H9 (cell line): ENCODE data around the gene CNDP2. TPM values are rescaled to one million over a fixed set of nuclear protein-coding genes. Genes with fewer than 3 reads are reported as not detected.

Experiments
- DNase-seq: peaks from one replicate; pipeline ENCODE4 v3.0.0-alpha.2; 2017
- H2AFZ ChIP-seq: one replicate; pipeline ENCODE4 v1.6.1; 2013; ENCODE audit warnings: mild to moderate bottlenecking, low read length, control low read depth, moderate library complexity
- H2AK5ac ChIP-seq: 2 replicates; pipeline ENCODE4 v1.6.1; 2013; ENCODE audit warnings: low read length, control low read depth, mixed read lengths; ENCODE audit not compliant: insufficient read length
- H2BK120ac ChIP-seq: one replicate; pipeline ENCODE4 v1.6.1; 2013; ENCODE audit warnings: low read depth, mild to moderate bottlenecking, low read length, control low read depth, inconsistent platforms; ENCODE audit not compliant: poor library complexity, severe bottlenecking
- H2BK12ac ChIP-seq: 2 replicates; pipeline ENCODE4 v1.6.1; 2013; ENCODE audit warnings: low read length, control low read depth, mixed read lengths, low read depth; ENCODE audit not compliant: insufficient read length
- H2BK15ac ChIP-seq: 2 replicates; pipeline ENCODE4 v1.6.1; 2013; ENCODE audit warnings: low read depth, low read length, control low read depth
- H2BK20ac ChIP-seq: one replicate; pipeline ENCODE4 v1.6.1; 2013; ENCODE audit warnings: low read depth, mild to moderate bottlenecking, low read length, control low read depth, inconsistent platforms; ENCODE audit not compliant: poor library complexity, severe bottlenecking
- H2BK5ac ChIP-seq: 2 replicates; pipeline ENCODE4 v1.6.1; 2013; ENCODE audit warnings: low read length, control low read depth, mixed read lengths; ENCODE audit not compliant: insufficient read length
- H3K14ac ChIP-seq: 2 replicates; pipeline ENCODE4 v1.6.1; 2013; ENCODE audit warnings: low read length, control low read depth; ENCODE audit not compliant: insufficient read depth
- H3K18ac ChIP-seq: 2 replicates; pipeline ENCODE4 v1.6.1; 2013; ENCODE audit warnings: low read depth, mild to moderate bottlenecking, mixed read lengths, low read length, control low read depth; ENCODE audit not compliant: insufficient read length
- H3K23ac ChIP-seq: 2 replicates; pipeline ENCODE4 v1.6.1; 2013; ENCODE audit warnings: low read length, control low read depth, mixed read lengths, low read depth; ENCODE audit not compliant: insufficient read length
- H3K23me2 ChIP-seq: 2 replicates; pipeline ENCODE4 v1.6.1; 2013; ENCODE audit warnings: low read depth, mild to moderate bottlenecking, mixed read lengths, low read length, control low read depth; ENCODE audit not compliant: insufficient read length, poor library complexity, severe bottlenecking
- H3K27ac ChIP-seq: 2 replicates; pipeline ENCODE4 v1.5.1; 2013; ENCODE audit warnings: low read length, control low read depth, mixed read lengths, low read depth; ENCODE audit not compliant: insufficient read length
- H3K27me3 ChIP-seq: 2 replicates; pipeline ENCODE4 v1.6.1; 2013; ENCODE audit warnings: low read length, control low read depth, inconsistent platforms; ENCODE audit not compliant: insufficient read depth
- H3K4ac ChIP-seq: 2 replicates; pipeline ENCODE4 v1.6.1; 2013; ENCODE audit warnings: low read depth, mild to moderate bottlenecking, control low read depth, inconsistent platforms, low read length, moderate library complexity
- H3K4me1 ChIP-seq: 2 replicates; pipeline ENCODE4 v1.6.1; 2013; ENCODE audit warnings: low read length, control low read depth, inconsistent platforms; ENCODE audit not compliant: insufficient read depth
- H3K4me2 ChIP-seq: 2 replicates; pipeline ENCODE4 v1.6.1; 2013; ENCODE audit warnings: low read length, control low read depth, mixed read lengths; ENCODE audit not compliant: insufficient read length, insufficient read depth
- H3K56ac ChIP-seq: 2 replicates; pipeline ENCODE4 v1.6.1; 2013; ENCODE audit warnings: low read depth, mild to moderate bottlenecking, mixed read lengths, low read length, control low read depth; ENCODE audit not compliant: insufficient read length
- H3K79me1 ChIP-seq: 2 replicates; pipeline ENCODE4 v1.6.1; 2013; ENCODE audit warnings: low read depth, mild to moderate bottlenecking, moderate library complexity, low read length, control low read depth, inconsistent platforms; ENCODE audit not compliant: insufficient read depth, poor library complexity, severe bottlenecking
- H3K79me2 ChIP-seq: 2 replicates; pipeline ENCODE4 v1.6.1; 2013; ENCODE audit warnings: low read length, control low read depth, inconsistent platforms; ENCODE audit not compliant: insufficient read depth
- H3K9ac ChIP-seq: 2 replicates; pipeline ENCODE4 v1.6.1; 2013; ENCODE audit warnings: low read length, control low read depth, mixed read lengths; ENCODE audit not compliant: insufficient read length; ENCODE audit errors: extremely low read depth
- H3K9me3 ChIP-seq: one replicate; pipeline ENCODE4 v1.6.1; 2013; ENCODE audit warnings: low read depth, low read length, inconsistent platforms; ENCODE audit not compliant: control insufficient read depth
- H3T11ph ChIP-seq: one replicate; pipeline ENCODE4 v1.6.1; 2013; ENCODE audit warnings: mild to moderate bottlenecking, low read length, control low read depth, inconsistent platforms
- H4K20me1 ChIP-seq: one replicate; pipeline ENCODE4 v1.6.1; 2013; ENCODE audit not compliant: control insufficient read depth, insufficient read length, insufficient read depth
- H4K5ac ChIP-seq: 2 replicates; pipeline ENCODE4 v1.6.1; 2013; ENCODE audit warnings: low read depth, mild to moderate bottlenecking, mixed read lengths, low read length, control low read depth; ENCODE audit not compliant: insufficient read length
- H4K8ac ChIP-seq: replicated peaks from 2 replicates; pipeline ENCODE4 v1.6.1; 2013; ENCODE audit warnings: low read length, control low read depth, mixed read lengths, low read depth; ENCODE audit not compliant: insufficient read length
- H4K91ac ChIP-seq: 2 replicates; pipeline ENCODE4 v1.6.1; 2013; ENCODE audit warnings: low read depth, mild to moderate bottlenecking, moderate library complexity, mixed read lengths, low read length, control low read depth; ENCODE audit not compliant: insufficient read length
- H3K27ac Mint-ChIP-seq, 3 experiments: 2 replicates in 2 of 3; 3 replicates in 1 of 3; pipeline ENCODE4 v1.8.0; 2020 to 2021; ENCODE audit warnings: mixed read lengths in 3 of 3, mild to moderate bottlenecking in 1 of 3, moderate library complexity in 1 of 3
- H3K27me3 Mint-ChIP-seq: 2 replicates; pipeline ENCODE4 v1.8.0; 2021; ENCODE audit warnings: low read depth, mild to moderate bottlenecking, moderate library complexity, mixed read lengths
- H3K36me3 Mint-ChIP-seq, 3 experiments: 2 replicates in 2 of 3; 3 replicates in 1 of 3; pipeline ENCODE4 v1.8.0; 2020 to 2021; ENCODE audit warnings: low read depth in 3 of 3, mixed read lengths in 3 of 3; ENCODE audit not compliant: insufficient read depth in 1 of 3
- H3K4me1 Mint-ChIP-seq, 2 experiments: 2 replicates each; pipeline ENCODE4 v1.8.0; 2020; ENCODE audit warnings: mixed read lengths in 2 of 2
- H3K4me3 Mint-ChIP-seq, 2 experiments: 2 replicates in 1 of 2; 3 replicates in 1 of 2; pipeline ENCODE4 v1.8.0; 2020 to 2021; ENCODE audit warnings: mild to moderate bottlenecking in 2 of 2, mixed read lengths in 2 of 2, moderate library complexity in 1 of 2
- H3K9me3 Mint-ChIP-seq, 2 experiments: 2 replicates in 1 of 2; 3 replicates in 1 of 2; pipeline ENCODE4 v1.8.0; 2020; ENCODE audit warnings: mild to moderate bottlenecking in 2 of 2, mixed read lengths in 2 of 2, moderate library complexity in 1 of 2
- WGBS: extraction: QIAGEN DNeasy Blood & Tissue Kit; methylation state at CpG from one replicate; pipeline ENCODE4 v1.1.7; 2013; ENCODE audit warnings: missing lambda C conversion rate, low lambda C conversion rate, mixed read lengths; ENCODE audit not compliant: insufficient read length; ENCODE audit errors: extremely low coverage; 5-methylcytosine and 5-hydroxymethylcytosine counted together
- total RNA-seq: library from RNA; stranded (reverse); gene quantifications from 2 replicates; pipeline ENCODE4 v1.2.1, GENCODE V29; 2021
- TF ChIP-seq, protein P1 (sequence below): fragments of 200-600 bp; sonication (generic); conservative IDR thresholded peaks from 3 replicates; pipeline ENCODE4 v1.8.0; 2021; ENCODE audit warnings: antibody characterized with exemption, mild to moderate bottlenecking

CNDP2 gene
- total RNA-seq, 1 experiment from 2014 or later = 212 TPM

DNA sequence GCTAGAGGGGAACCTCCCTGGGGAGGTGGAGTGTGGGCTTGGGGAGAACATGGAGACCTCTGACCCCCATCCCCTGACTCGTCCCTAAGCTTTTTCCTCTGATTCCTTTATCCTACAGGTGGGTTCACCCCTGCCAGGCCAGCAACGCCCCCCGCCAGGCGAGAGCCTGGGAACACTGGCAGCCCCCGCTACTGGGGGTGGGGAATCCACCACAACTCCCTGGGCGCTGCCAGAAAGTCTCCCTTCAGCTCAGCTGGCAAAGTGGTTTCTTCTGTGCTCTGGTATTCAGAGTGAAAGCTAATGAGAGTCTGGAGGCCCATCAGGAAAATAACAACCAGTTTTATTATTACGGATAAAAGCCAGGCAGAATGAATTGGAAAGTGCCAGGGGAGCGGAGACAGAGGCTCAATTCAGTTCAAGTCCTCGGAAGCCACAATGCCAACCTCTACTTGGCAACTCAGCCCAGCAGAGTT, 41.8 kb upstream of the CNDP2 start:
- H3K27me3 Mint-ChIP-seq = peaks cover 61% of the 10 kb centered on the region
- Histone ChIP-seq H3K79me1 (no peaks in the 10 kb centered on the region), H3K56ac (no peak overlapping the region), H4K20me1 (no peaks in the 10 kb centered on the region), H3K79me2 (no peaks in the 10 kb centered on the region), H3K4me2 (no peak overlapping the region), H3K27ac (no peak overlapping the region), H3K4ac (no peak overlapping the region), H3K27me3 (peaks cover 27% of the 10 kb centered on the region; the same call in 1 of the 2 replicates), H2BK120ac (no peak overlapping the region), H2BK5ac (no peak overlapping the region), H3K9ac (no peak overlapping the region), H2BK20ac (no peak overlapping the region), H2AFZ (no peak overlapping the region), H2AK5ac (no peak overlapping the region), H4K91ac (no peak overlapping the region), H3K14ac (no peak overlapping the region), H3T11ph (no peak overlapping the region), H3K23ac (no peak overlapping the region), H4K8ac (no peak overlapping the region), H4K5ac (no peak overlapping the region), H2BK12ac (no peak overlapping the region), H3K4me1 (no peaks in the 10 kb centered on the region; the same call in 1 of the 2 replicates), H3K23me2 (peaks cover 6% of the 10 kb centered on the region), H3K9me3 (no peaks in the 10 kb centered on the region), H3K18ac (no peak overlapping the region), H2BK15ac (no peak overlapping the region)
- no peak overlapping the region for H3K4me3 Mint-ChIP-seq
- H3K9me3 Mint-ChIP-seq = no peaks in the 10 kb centered on the region; a peak in 2 of 5 replicates
- no peaks in the 10 kb centered on the region; a peak in 1 of 7 replicates for H3K36me3 Mint-ChIP-seq
- DNase-seq = no peak
- WGBS = no CpG with 5 or more reads among the region's 9 CpGs
- TF ChIP-seq, protein P1, sequence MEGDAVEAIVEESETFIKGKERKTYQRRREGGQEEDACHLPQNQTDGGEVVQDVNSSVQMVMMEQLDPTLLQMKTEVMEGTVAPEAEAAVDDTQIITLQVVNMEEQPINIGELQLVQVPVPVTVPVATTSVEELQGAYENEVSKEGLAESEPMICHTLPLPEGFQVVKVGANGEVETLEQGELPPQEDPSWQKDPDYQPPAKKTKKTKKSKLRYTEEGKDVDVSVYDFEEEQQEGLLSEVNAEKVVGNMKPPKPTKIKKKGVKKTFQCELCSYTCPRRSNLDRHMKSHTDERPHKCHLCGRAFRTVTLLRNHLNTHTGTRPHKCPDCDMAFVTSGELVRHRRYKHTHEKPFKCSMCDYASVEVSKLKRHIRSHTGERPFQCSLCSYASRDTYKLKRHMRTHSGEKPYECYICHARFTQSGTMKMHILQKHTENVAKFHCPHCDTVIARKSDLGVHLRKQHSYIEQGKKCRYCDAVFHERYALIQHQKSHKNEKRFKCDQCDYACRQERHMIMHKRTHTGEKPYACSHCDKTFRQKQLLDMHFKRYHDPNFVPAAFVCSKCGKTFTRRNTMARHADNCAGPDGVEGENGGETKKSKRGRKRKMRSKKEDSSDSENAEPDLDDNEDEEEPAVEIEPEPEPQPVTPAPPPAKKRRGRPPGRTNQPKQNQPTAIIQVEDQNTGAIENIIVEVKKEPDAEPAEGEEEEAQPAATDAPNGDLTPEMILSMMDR = no peak
- H3K4me1 Mint-ChIP-seq = peaks cover 10 to 17% of the 10 kb centered on the region in 2 experiments
- no peak overlapping the region for H3K27ac Mint-ChIP-seq
